Activated CD8-positive, alpha-beta T cell treated with anti-CD3 and anti-CD28 coated beads, Interleukin-2, amount 10 ng/mL, durations not matched to agents 7 days and 5 days (primary cell): ENCODE data around the gene WEE2. TPM values are rescaled to one million over a fixed set of nuclear protein-coding genes. Genes with fewer than 3 reads are reported as not detected.
A peak's percentile ranks its signal among the peaks of the same experiment; 100 is the strongest.

ENCODE experiments used
- ATAC-seq: fragments of 150-1000 bp; cut with Tn5 transposase; one replicate; pipeline ENCODE4 v1.10.0; 2021; ENCODE audit warnings: moderate library complexity
- CTCF ChIA-PET: fragments of 350-600 bp; sonication (Branson Sonifier 250); formaldehyde crosslinking; loops from one replicate; lab custom pipeline; 2021; ENCODE audit warnings: antibody characterized with exemption; lab: Charles Lee
- POLR2A ChIA-PET: fragments of 350-600 bp; sonication (Branson Sonifier 250); formaldehyde crosslinking; loops from one replicate; lab custom pipeline; 2021; ENCODE audit warnings: antibody characterized with exemption; lab: Charles Lee
- DNase-seq: peaks from one replicate; pipeline ENCODE4 v3.0.0-alpha.2; 2020
- H3K27ac Mint-ChIP-seq: one replicate; pipeline ENCODE4 v1.8.0; 2021; ENCODE audit warnings: mild to moderate bottlenecking, mixed read lengths
- H3K27me3 Mint-ChIP-seq: one replicate; pipeline ENCODE4 v1.8.0; 2021; ENCODE audit warnings: low read depth, mixed read lengths
- H3K36me3 Mint-ChIP-seq: one replicate; pipeline ENCODE4 v1.8.0; 2021; ENCODE audit warnings: low read depth, mixed read lengths
- H3K4me1 Mint-ChIP-seq: one replicate; pipeline ENCODE4 v1.8.0; 2021; ENCODE audit warnings: low read depth, mixed read lengths
- H3K4me3 Mint-ChIP-seq: one replicate; pipeline ENCODE4 v1.8.0; 2021; ENCODE audit warnings: mild to moderate bottlenecking, mixed read lengths
- H3K9me3 Mint-ChIP-seq: one replicate; pipeline ENCODE4 v1.8.0; 2022; ENCODE audit warnings: mixed read lengths; ENCODE audit not compliant: insufficient read depth
- total RNA-seq, 2 experiments: library from RNA; stranded (reverse); gene quantifications; one replicate each; pipeline ENCODE4 v1.2.3, GENCODE V29; 2021

The WEE2 gene
- total RNA-seq, 2 experiments from 2014 or later, result not detected

- H3K27ac Mint-ChIP-seq, result no peak overlapping the region
- POLR2A ChIA-PET, result interaction anchor here (1.0 kb wide), 1 partner anchor 13 kb away, joined by 4 read pairs; no protein-coding TSS in a partner anchor
- H3K9me3 Mint-ChIP-seq, result no peaks in the 10 kb centered on the region
- H3K27me3 Mint-ChIP-seq, result no peaks in the 10 kb centered on the region
- DNase-seq (no peak), ATAC-seq (no peak)
- no peaks in the 10 kb centered on the region for H3K36me3 Mint-ChIP-seq
- CTCF ChIA-PET, result interaction anchor here (0.8 to 1.8 kb wide), 3 partner anchors 12 to 60 kb away, joined by 3 to 6 read pairs (median 6); partner anchors contain the start of genes DENND11 and SSBP1
- no peak overlapping the region for H3K4me3 Mint-ChIP-seq
- peaks cover 7% of the 10 kb centered on the region for H3K4me1 Mint-ChIP-seq
Measured at GRCh38 chr7:141713890-141714289, 5.7 kb downstream of the WEE2 start.

DNA sequence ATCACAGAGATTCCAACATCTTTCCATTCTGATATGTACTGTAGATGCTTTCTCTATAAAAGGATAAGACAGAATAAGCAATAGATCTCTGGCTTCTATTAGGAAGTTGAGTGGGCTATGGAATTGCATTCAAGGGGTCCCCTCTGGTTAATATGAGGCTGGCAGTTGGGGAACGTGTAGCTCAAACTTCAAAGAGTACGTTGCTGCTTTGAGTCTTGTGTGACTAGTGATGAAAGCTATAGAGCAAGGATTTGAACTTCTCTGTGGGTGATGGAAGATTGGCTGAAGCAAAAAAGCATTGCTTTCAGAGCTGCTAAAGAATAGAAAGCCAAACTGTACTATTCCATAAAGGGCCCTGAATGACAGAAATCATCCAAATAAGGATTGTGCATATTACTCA, 6.4 kb downstream of the WEE2 start:
- no peak overlapping the region for H3K4me3 Mint-ChIP-seq
- DNase-seq, result no peak
- no peaks in the 10 kb centered on the region for H3K9me3 Mint-ChIP-seq
- no peaks in the 10 kb centered on the region for H3K27me3 Mint-ChIP-seq
- no peak for ATAC-seq
- ChIA-PET CTCF (interaction anchor here (0.8 to 1.8 kb wide), 4 partner anchors 13 to 60 kb away, joined by 3 to 6 read pairs (median 4); partner anchors contain the start of genes DENND11 and SSBP1), POLR2A (interaction anchor here (1.0 kb wide), 1 partner anchor 13 kb away, joined by 4 read pairs; no protein-coding TSS in a partner anchor)
- no peaks in the 10 kb centered on the region for H3K36me3 Mint-ChIP-seq
- H3K4me1 Mint-ChIP-seq, result peaks cover 7% of the 10 kb centered on the region
- H3K27ac Mint-ChIP-seq, result no peak overlapping the region

DNA sequence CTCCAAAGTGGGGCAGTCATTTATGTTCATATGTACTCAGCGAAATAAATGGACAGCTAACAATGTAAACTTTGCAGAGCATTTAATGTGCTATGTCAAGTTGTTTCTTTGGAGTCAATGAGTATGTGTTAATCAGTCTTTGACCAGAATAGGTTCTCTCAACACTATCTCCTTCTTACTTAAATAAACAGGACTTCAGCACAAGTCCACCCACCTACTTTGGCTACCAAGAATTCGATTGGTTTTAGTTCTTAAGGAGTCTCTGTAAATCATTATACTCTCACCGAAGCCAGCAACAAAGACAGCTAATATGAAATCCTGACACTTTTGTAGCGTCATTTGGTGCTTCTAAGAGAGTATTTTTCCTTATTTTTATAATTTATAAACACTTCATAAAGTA, 6.9 kb downstream of the WEE2 start:
- Mint-ChIP-seq H3K36me3 (no peaks in the 10 kb centered on the region), H3K4me3 (no peak overlapping the region), H3K27ac (no peak overlapping the region), H3K9me3 (no peaks in the 10 kb centered on the region), H3K4me1 (peaks cover 10% of the 10 kb centered on the region), H3K27me3 (no peaks in the 10 kb centered on the region)
- ChIA-PET CTCF (interaction anchor here (1.2 kb wide), 1 partner anchor 19 kb away, joined by 3 read pairs; no protein-coding TSS in a partner anchor), POLR2A (no interaction called here)
- ATAC-seq (no peak), DNase-seq (no peak)

- Mint-ChIP-seq H3K27me3 (no peaks in the 10 kb centered on the region), H3K27ac (no peak overlapping the region), H3K4me3 (no peak overlapping the region), H3K4me1 (peaks cover 10% of the 10 kb centered on the region), H3K36me3 (no peaks in the 10 kb centered on the region), H3K9me3 (no peaks in the 10 kb centered on the region)
- CTCF ChIA-PET, result interaction anchor here (0.7 to 1.4 kb wide), 4 partner anchors 18 to 260 kb away, joined by 3 to 4 read pairs (median 3); partner anchors contain the start of gene SSBP1
- ATAC-seq (no peak), DNase-seq (no peak)
- POLR2A ChIA-PET, result interaction anchor here (0.6 kb wide), 1 partner anchor 15 kb away, joined by 3 read pairs; no protein-coding TSS in a partner anchor
Measured at GRCh38 chr7:141715794-141716689, 7.9 kb downstream of the WEE2 start.

GRCh38 chr7:141717450-141717849, 9.3 kb downstream of the WEE2 start:
- Mint-ChIP-seq H3K27ac (no peak overlapping the region), H3K9me3 (no peaks in the 10 kb centered on the region), H3K4me1 (peaks cover 3% of the 10 kb centered on the region), H3K4me3 (no peak overlapping the region), H3K36me3 (no peaks in the 10 kb centered on the region), H3K27me3 (no peaks in the 10 kb centered on the region)
- DNase-seq, result no peak
- no peak for ATAC-seq
- ChIA-PET CTCF (interaction anchor here (1.4 kb wide), 1 partner anchor 8 kb away, joined by 4 read pairs; no protein-coding TSS in a partner anchor), POLR2A (no interaction called here)

- H3K4me1 Mint-ChIP-seq, result peaks cover 3% of the 10 kb centered on the region
- no peak for DNase-seq
- ChIA-PET CTCF (interaction anchor here (1.0 to 1.9 kb wide), 3 partner anchors 16 to 68 kb away, joined by 3 to 7 read pairs (median 7); partner anchors contain the start of gene SSBP1), POLR2A (interaction anchor here (0.6 to 2.0 kb wide), 2 partner anchors 15 to 73 kb away, joined by 4 to 7 read pairs; partner anchors contain the start of gene SSBP1)
- ATAC-seq, result no peak
- no peaks in the 10 kb centered on the region for H3K36me3 Mint-ChIP-seq
- H3K27me3 Mint-ChIP-seq, result no peaks in the 10 kb centered on the region
- H3K27ac Mint-ChIP-seq, result no peak overlapping the region
- no peaks in the 10 kb centered on the region for H3K9me3 Mint-ChIP-seq
- no peak overlapping the region for H3K4me3 Mint-ChIP-seq
Measured at GRCh38 chr7:141722529-141722928, 14.4 kb downstream of the WEE2 start.

DNA sequence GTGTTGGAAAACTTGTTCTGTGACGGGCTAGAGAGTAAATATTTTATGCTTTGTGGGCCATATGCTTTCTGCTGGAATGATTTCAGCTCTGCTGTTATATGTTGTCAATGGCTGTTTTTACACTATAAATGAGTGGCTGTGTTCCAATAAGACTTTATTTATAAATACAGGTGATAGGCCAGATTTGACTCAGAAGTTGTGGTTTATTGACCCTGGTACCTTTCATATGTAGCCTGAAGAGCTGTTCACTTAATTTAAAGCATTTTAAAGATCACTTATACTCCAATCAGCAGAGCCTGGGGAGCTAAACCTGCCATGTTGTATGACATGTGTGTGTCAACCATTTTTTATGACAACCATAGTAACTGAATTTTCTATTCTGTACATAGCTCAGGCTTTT, 20.9 kb downstream of the WEE2 start:
- Mint-ChIP-seq H3K36me3 (no peaks in the 10 kb centered on the region), H3K9me3 (no peaks in the 10 kb centered on the region), H3K4me1 (no peaks in the 10 kb centered on the region), H3K27me3 (no peaks in the 10 kb centered on the region), H3K27ac (no peak overlapping the region), H3K4me3 (no peak overlapping the region)
- ChIA-PET POLR2A (interaction anchor here (1.2 kb wide), 1 partner anchor 9 kb away, joined by 3 read pairs; the partner anchor contains the start of gene SSBP1), CTCF (interaction anchor here (5.2 kb wide), 1 partner anchor 9 kb away, joined by 25 read pairs; the partner anchor contains the start of gene SSBP1)
- ATAC-seq (no peak), DNase-seq (no peak)

DNA sequence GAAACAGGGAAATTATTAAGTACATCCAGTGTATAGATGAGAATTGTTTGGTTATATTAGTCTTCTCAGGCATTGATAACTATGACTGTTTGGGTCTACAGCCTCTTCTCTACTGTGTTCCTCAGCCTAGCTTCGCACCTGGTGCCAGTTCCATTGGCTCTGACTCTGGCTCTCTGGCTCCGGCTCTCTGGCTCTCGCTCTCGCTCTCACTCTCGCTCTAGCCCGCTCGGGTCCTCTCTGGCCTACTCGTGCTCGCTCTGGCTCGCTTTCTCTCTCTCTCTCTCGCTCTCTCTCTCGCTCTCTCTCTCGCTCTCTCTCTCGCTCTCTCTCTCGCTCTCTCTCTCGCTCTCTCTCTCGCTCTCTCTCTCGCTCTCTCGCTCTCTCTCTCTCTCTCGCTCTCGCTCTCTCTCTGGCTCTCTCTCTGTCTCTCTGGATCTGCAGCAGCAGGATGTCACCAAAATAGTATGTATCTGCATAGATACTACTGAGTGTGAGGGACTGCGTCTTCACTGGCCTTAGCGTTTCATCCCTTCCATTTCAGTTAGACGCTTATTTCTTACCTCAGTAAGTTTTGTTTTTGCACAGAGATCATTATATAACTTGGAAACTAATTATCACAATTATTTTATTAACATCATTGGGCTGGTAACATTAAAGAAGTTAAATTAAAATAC, 23.5 kb downstream of the WEE2 start:
- ATAC-seq, result no peak
- DNase-seq, result no peak
- CTCF ChIA-PET, result interaction anchor here (2.1 to 11.7 kb wide), 2 partner anchors 76 to 77 kb away, joined by 7 to 187 read pairs; no protein-coding TSS in a partner anchor
- H3K9me3 Mint-ChIP-seq, result no peaks in the 10 kb centered on the region
- H3K4me3 Mint-ChIP-seq, result no peak overlapping the region
- no peaks in the 10 kb centered on the region for H3K36me3 Mint-ChIP-seq
- POLR2A ChIA-PET, result no interaction called here
- H3K27me3 Mint-ChIP-seq, result no peaks in the 10 kb centered on the region
- no peak overlapping the region for H3K27ac Mint-ChIP-seq
- peaks cover under 1% of the 10 kb centered on the region for H3K4me1 Mint-ChIP-seq

GRCh38 chr7:141737118-141737835, 29.1 kb downstream of the WEE2 start:
- Mint-ChIP-seq H3K4me1 (peaks cover 31% of the 10 kb centered on the region), H3K27me3 (no peaks in the 10 kb centered on the region), H3K36me3 (peaks cover 27% of the 10 kb centered on the region), H3K27ac (peak overlapping the region; percentile 99), H3K4me3 (peak overlapping the region; percentile 94), H3K9me3 (no peaks in the 10 kb centered on the region)
- ChIA-PET POLR2A (interaction anchor here (0.8 to 5.9 kb wide), 12 partner anchors 12 to 187 kb away, joined by 3 to 40 read pairs (median 5); partner anchors contain the start of gene DENND11), CTCF (interaction anchor here (0.7 to 11.7 kb wide), 30 partner anchors 9 to 1652 kb away, joined by 3 to 187 read pairs (median 6); partner anchors contain the start of genes AGK, DENND11, MRPS33 and WEE2)
- no peak for ATAC-seq
- peak; percentile 24 for DNase-seq

DNA sequence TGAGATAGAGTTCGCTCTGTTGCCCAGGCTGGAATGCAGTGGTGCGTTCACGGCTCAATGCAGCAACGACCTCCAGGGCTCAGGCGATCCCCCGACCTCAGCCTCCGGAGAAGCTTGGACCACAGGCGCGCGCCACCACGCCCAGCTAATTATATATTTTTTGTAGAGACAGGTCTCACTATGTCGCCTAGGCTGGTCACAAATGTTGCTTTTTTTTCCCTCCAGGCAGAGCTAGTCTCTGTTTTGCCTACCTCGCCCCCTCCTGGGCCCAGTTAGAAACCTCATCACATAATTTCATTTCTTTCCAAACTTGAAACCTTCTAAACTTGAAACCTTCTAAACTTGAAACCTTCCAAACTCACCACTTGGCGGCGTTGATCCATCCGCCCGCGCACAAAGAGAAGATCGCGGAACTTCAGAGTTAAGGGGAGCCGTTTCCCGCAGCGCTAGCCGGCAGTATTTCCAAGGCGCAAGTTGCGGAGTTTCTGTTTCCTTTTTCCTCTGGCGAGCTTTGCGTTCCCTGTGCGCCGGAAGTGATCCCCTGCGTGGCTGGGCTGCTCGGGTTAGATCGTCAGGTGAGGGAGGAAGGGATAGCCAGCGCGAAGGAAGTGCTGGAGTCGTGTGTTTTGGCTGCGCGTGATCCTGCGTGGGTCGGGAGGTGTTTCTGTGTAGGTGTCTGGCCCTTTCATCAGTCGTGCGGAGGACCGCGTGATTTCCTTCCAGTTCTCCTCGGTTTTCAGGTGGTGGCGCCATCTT, 29.9 kb downstream of the WEE2 start, which contains the start of gene SSBP1:
SSBP1 (plus strand) TSS at position 523 of the 756 bp plus-strand sequence. CDS start 809 bp downstream, outside the sequence.
- Mint-ChIP-seq H3K27ac (peak within 1 kb of the TSS; percentile 99), H3K27me3 (no peaks in the 10 kb centered on the region), H3K4me3 (peak within 1 kb of the TSS; percentile 94), H3K9me3 (no peaks in the 10 kb centered on the region), H3K36me3 (peaks cover 33% of the 10 kb centered on the region), H3K4me1 (peaks cover 31% of the 10 kb centered on the region)
- ChIA-PET POLR2A (interaction anchor here (0.6 to 5.9 kb wide), 18 partner anchors 9 to 1621 kb away, joined by 3 to 40 read pairs (median 4); partner anchors contain the start of genes DENND11 and MRPS33), CTCF (interaction anchor here (0.7 to 11.7 kb wide), 38 partner anchors 9 to 1651 kb away, joined by 3 to 187 read pairs (median 5); partner anchors contain the start of genes AGK, DENND11, MRPS33 and WEE2)
- peak; percentile 95 for DNase-seq
- peak; percentile 90 for ATAC-seq
